COR-L47 (cell line): Measurements from ENCODE around the gene TMC7.
"Not testable (repeated sequence)": the region's sequence is repeated elsewhere in the genome, so short reads cannot be mapped to it uniquely, and the experiment has no call there.

ENCODE experiments used
- DNase-seq: peaks from one replicate; lab custom pipeline; 2025; lab: John Stamatoyannopoulos, UW

The TMC7 gene

DNA sequence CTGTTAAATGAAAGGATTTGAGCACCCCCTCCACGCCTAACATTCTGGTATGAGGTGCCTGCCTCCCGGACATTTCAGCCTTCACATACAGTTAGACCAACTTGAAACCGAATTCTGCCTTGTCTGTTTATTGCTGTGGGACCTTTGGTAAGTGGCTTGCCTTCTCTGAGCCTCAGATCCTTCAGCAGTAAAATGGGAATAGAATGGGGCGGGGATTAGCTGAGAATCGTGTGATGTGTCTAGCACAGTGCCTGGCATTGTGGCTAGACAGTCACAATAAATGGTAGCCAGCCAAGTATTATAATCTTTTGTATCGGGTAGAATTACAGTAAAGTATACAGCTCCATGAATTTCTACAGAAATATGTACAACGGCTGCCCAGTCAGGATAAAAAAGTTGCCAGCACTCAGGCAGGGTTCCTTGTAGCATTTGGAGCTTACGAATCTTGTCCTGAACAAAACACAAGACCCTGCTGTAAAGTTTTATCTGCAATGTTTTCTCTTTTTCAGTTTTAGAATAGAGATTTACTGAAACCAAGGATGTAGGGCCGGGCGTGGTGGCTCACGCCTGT is 786 bp downstream of the TMC7 start:
- no peak for DNase-seq

DNA sequence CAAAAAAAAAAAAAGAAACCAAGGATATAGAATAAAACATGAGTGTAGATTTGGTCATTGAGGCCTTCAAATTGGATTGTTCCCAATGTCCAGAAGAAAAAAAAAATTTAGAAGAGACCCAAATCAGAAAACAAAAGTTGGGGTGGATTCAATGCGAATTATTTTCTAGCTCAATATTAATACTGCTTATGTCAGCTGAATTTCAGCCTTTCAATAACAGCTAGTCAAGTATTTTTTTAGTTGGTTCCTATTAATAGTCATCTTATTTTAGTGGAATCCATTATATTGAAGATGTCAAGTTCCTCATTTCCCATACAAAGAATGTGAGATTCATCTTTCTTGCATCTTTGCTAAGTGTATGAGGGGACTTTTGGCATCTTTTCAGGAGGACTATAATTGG is 1.5 kb downstream of the TMC7 start:
- DNase-seq, result not testable (repeated sequence)

DNA sequence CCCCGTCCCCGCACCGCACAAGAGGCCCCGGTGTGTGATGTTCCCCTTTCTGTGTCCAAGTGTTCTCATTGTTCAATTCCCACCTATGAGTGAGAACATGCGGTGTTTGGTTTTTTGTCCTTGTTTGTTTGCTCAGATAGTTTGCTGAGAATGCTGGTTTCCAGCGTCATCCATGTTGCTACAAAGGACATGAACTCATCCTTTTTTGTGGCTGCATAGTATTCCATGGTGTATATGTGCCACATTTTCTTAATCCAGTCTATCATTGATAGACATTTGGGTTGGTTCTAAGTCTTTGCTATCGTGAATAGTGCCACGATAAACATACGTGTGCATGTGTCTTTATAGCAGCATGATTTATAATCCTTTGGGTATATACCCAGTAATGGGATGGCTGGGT is 8.0 kb downstream of the TMC7 start:
- DNase-seq, result not testable (repeated sequence)

DNA sequence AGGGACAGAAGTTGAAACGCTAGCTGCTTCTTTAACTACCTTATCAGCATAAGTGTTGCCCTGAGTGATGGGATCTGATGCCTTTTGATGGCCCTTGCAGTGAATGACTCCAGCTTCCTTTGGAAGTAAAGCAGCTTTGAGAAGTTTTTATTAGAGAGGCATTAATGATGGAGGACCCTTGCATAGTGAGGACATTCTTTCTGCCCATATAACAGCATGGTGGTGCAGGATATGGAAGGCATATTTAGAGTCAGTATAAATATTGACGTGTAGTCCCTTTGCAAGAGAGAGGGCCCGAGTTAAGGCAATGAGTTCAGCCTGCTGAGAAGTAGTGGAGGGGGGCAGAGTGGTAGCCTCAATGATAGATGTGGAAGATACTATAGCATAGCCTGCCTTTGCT is 9.8 kb downstream of the TMC7 start:
- not testable (repeated sequence) for DNase-seq

DNA sequence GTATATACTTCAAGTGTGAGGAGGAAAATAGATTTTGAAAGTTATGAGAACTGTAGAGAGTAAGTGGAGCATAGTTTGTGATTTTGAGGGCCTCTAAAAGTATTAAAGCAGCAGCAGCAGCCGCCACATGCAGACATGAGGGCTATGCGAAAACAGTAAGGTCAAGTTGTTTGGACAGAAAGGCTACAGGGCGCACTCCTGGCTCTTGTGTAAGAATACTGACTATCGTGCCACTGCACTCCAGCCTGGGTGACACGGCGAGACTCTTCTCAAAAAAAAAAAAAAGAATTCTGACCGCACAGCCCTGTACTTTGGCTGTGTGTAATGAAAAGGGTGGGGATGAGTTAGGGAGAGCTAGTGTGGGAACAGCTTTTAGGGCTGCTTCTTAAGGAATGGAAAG is 10.4 kb downstream of the TMC7 start:
- DNase-seq, result not testable (repeated sequence)

DNA sequence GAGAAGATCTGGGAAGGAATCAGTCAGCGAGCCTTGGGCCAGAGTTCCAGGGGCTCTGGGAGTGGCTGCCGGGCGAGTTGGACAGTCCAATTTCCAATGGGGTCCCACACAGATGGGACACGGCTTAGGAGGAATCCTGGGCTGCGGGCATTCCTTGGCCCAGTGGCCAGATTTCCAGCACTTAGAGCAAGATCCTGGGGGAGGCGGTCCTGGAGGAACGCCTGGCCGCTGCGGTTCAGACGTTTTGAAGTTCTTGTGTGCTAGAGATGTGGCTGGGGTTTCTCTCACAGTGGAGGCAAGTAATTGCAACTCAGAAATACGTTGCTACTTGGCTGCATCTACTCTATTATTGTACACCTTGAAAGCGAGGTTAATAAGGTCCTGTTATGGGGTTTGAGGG is 11.7 kb downstream of the TMC7 start:
- not testable (repeated sequence) for DNase-seq

DNA sequence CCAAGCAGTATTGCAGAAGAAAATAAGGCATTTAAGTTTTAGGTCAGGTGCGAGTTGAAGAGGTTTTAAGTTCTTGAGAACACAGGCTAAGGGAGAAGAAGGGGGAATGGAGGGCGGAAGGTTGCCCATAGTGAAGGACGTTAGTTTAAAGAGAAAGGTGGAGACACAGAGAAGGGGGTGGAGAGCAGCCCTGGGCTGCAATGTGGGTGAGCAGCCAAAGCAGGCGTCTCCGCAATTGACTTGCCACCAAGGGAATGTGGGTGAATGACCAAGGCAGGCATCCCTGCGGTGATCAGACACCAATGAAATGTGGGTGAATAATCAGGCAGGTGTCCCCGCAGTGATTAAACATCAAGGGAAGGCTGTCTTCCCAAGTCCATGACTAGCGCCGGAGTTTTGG is 12.8 kb downstream of the TMC7 start:
- DNase-seq, result not testable (repeated sequence)

DNA sequence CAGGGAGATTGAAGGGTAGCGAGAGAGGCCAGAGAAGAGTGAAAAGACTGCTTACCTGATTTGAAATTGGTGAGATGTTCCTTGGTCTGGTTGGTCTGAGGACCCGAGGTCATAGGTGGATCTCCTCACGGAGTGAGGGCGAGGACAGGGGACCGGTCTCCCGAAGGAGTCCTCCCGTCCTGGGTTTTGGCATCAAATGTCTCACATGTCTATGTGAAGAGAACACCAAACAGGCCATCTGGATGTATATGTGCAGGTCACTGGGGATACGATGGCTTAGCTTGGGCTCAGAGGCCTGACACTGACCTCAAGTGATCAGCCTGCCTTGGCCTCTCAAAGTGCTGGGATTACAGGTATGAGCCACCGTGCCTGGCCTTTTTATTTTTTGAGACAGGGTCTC is 13.3 kb downstream of the TMC7 start:
- not testable (repeated sequence) for DNase-seq

DNA sequence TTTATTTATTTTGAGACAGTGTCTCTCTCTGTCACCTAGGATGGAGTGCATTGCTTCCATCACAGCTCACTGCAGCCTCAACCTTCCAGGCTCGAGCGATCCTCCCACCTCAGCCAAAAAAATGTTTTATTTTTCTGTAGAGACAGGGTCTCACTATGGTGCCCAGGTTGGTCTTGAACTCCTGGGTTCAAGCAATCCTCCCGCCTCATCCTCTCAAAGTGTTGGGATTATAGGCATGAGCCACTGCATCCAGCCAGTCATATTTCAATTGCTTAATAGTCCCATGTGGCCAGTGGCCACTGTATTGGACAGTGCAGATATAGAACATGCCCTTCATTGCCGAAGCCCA is 15.3 kb downstream of the TMC7 start:
- DNase-seq, result no peak

DNA sequence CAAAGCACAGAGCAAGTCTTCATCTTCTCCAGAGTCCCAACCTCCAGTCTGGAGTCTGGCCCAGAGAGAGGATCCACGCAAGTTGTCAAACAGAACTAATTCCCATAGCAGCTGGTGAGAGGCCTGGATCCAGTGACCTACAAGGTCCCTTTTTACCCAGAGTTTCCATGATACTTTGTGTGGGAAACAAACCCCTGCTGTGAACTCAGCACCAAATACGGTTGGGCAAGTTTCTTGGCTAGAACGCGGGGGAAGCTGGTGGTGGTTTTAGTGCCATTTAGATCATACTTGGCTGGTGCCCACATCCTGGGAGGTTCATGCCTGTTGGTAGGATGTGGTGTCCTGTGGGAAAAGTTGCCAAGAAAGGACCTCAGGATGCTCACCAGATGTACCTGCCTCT is 18.1 kb downstream of the TMC7 start:
- no peak for DNase-seq

DNA sequence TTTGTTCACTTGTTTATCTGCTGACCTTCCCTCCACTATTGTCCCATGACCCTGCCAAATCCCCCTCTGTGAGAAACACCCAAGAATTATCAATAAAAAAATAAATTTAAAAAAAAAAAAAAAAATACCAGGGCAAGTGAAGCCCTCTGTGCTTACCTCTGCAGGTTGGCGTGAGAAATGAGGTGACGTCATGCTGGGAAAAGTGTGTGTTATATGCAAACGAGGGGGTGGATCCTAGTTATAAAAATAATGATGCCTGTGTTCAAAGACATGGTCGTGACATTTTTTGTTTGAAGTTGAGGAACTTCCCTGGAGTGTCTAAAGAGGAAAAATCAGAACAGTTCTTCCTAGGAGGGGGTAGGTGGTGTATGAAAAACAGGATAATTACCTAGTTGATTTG is 20.2 kb downstream of the TMC7 start:
- no peak for DNase-seq

DNA sequence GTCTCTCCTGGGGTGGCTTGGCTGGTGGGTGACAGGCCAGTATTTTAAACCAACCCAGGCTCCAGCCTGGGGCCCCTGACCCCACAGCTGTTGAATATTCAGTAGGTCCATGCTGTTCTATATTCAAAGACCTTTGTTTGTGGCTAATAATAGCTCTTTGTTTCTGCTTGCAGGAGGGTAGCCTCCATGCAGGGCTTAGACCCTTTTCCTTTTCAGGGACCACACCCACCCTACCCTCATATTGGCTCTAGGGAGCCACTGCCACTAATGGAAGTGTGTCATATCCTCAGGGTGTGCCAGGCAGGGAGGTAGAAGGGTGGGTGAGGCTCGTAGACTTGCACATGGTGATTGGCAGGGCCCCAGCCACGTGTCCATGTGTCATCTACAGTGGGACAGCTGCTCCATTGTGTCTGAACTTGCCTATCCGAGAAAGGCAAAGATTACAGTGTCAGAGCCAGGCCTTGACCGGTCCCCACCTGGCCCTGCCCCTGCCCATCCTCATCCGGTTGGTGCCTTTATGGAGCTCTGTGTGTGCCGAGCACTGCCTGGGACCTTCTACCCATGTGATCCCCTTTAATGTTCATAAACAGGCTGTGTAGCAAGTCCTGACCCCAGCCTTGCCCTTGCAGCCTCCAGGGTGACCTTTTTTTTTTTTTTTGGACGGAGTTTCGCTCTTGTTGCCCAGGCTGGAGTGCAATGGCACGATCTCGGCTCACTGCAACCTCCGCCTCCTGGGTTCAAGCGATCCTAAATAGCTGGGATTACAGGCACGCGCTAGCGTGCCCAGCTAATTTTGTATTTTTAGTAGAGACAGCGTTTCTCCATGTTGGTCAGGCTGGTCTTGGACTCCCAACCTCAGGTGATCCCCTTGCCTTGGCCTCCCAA is 22.1 kb downstream of the TMC7 start:
- no peak for DNase-seq

DNA sequence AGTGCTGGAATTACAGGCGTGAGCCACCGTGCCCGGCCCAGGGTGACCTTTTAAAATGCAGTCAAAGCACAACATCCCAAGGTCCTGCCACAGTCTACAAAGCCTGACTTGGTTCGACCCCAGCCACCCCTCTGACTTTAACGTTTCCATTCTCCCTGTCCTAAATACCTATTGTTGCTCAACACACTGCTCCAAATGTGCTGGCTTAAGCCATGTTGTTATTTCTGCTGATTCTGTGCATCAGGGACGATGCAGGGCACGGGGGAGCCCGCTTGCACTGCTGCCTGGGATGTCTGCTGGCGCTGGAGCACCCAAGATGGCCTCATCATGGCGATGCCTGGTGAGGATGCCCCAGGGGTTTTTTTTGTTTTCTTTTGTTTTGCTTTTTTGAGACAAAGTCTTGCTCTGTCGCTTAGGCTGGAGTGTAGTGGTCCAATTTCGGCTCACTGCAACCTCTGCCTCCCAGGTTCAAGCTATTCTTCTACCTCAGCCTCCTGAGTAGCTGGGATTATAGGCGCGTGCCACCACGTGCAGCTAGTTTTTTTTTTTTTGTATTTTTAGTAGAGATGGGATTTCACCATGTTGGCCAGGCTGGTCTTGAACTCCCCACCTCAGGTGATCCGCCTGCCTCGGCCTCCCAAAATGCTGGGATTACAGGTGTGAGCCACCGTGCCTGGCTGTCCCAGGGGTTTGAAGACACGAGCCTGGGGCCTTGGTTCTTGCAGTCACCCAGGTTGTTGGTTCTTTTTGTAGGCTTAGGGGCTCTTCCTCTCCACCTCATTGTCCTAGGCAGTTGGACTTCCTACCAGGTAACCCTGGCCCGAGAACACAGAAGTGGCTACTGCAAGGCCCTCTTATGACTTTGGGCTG is 22.9 kb downstream of the TMC7 start:
- no peak for DNase-seq

DNA sequence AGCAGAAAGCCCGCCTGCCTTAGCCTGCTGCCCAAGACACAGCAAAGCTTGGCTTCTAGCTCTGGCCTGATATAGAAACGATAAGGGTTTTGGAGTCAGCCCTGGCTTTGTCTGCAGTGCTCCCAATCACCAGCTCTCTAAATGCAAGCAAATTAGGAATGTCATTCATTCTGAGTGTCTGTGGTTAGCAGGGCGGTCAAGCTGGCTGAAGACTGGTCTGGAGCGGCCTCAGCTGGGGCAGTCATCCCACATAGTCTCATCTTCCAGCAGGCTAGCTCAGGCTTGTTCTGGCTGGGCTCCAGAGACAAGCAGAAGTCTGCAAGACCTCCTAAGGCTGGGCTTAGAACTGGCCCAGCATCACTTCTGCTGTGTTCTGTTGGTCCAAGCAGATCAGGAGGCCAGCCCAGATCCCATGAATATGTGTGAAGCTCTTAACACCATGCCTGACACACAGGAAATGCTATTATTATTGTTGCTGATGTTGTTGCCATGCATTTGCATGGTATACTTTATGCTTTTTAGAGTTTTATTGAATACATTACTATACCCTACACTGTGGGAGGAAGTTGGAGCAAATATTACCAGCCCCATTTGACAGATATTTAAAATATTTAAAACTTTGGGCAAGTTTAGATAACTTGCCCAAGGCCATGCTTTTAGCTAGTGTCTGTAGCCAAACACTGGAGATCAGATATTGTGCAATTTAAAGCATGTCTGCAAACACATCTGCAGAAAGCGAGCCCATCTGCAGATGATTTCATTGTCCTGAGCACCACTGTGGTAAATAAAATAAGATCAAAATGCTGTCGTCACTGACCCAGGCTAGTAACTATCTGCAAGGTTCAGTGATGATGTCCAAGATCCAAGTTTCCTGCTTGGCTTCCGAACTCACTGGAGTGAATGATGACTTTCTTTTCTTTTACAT is 24.8 kb downstream of the TMC7 start:
- DNase-seq, result no peak

DNA sequence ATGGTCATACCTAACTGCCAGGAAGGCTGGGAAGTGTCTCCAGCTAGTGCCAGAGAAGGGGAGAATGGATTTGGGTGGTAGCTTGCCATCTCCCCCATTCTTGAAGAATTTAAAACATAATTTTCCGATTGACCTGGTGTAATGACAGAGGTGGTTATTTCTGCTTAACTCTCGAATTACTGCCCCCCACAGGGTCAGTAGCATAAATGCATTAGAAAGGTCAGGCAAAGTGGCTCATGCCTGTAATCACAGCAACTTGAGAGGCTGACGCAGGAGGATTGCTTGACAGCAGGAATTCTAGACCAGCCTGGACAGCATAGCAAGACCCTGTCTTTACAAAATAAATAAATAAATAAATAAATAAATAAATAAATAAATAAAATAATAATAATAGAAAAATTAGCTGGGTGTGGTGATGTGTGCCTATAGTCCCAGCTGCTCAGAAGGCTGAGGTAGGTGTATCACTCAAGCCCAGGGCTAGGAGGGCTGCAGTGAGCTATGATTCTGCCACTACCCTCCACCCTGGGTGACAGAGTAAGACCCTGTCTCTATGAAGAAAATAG is 27.5 kb downstream of the TMC7 start:
- DNase-seq, result no peak

DNA sequence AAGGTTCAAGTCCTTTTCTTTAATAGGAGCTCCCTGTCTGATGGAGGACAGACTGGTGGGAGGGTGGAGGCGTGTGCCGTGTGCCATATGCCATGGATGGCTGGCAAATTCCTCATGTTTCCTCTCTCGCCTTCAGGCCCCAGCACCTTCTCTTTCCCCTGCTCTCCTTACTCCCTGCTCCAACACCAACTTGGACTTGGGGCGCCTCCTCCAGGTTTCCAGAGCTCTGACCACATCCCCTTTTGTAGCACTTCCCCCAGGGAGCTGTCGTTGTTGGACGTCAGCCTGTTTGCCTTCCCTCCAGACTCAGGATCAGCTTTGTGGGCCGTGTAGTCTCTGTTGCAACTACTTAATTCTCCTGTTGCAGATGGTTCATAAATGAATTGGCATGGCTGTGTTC is 30.7 kb downstream of the TMC7 start:
- no peak for DNase-seq

DNA sequence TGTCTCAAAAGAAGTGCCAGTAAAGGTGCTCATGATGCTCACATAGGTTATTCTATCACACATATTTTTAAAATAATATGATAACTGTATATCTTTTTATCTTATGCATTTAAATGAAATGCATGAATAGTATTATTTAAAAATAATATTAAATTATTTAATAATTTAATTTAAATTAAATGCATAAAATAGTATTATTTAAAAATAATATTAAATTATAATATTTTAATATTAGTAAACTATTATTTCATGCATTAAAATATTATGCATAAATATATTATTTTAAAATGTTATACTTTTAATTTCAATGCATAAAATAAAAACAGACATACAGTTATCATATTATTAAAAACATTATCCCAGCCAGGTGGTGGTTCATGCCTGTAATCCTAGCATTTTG is 33.4 kb downstream of the TMC7 start:
- no peak for DNase-seq

DNA sequence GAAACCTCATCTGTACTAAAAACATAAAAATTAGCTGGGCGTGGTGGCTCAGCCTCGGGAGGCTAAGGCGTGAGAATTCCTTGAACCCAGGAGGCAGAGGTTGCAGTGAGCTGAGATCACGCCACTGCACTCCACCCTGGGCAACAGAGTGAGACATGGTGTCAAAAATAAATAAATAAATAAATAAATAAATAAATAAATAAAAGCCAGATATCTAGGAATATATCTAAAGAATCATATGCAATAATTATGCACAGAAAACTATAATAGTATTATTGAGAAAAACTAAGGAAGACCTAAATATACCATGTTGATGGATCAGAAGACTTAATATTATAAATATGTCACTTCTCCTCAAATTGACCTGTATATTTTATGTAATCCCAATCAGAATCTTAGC is 37.0 kb downstream of the TMC7 start:
- DNase-seq, result no peak

DNA sequence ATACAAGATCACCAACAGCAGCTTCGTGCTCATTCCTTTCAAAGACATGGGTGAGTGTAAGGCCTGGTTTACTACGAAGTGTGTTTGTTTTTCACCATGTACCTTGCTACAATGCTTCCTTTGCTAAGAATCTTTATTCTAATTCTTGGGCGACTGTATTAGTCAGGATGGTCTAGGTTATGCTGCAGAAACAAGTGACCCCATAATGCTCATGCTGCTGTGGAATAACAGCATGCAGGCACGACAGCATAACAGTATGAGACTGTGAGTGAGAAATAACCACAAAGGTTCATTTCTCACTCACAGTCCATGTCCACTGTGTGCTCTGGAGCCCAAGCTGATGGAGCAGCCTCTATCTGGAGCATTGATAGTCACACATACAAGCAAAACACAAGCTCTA is 38.0 kb downstream of the TMC7 start:
- no peak for DNase-seq

DNA sequence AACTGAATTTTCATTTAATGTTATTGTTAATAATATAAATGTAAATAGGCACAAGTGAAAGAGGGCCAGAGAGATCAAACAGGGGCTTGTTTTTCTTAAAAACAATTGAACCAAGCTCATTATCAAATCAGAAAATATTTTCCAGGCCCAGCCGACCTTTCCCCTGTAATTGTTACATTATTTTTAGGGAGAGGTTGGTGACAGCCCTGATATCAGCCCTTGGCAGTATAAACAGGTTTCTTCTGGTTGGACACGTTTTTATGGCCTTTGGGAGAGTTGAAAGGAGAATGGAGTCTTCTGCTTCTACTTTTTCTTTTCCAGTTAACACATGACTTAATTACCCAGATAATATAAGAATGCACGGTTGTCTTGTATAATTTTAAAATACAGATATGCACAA is 43.7 kb downstream of the TMC7 start:
- DNase-seq, result no peak

DNA sequence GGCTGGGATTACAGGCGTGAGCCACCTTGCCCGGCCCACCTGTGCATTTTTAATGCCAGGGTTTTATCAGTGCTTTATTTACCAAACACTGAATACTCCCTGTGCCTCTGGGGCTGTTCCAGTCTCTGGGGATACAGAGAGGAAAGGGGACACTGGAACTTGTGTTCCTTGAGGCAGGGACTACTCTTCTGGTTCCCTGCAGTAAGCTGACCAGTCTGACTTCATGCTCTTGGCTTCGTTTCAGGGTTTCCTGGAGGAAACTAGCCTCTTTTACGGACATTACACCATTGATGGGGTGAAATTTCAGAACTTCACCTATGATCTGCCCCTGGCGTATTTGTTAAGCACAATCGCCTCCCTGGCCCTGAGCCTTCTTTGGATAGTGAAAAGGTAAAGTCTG is 46.2 kb downstream of the TMC7 start:
- DNase-seq, result no peak

DNA sequence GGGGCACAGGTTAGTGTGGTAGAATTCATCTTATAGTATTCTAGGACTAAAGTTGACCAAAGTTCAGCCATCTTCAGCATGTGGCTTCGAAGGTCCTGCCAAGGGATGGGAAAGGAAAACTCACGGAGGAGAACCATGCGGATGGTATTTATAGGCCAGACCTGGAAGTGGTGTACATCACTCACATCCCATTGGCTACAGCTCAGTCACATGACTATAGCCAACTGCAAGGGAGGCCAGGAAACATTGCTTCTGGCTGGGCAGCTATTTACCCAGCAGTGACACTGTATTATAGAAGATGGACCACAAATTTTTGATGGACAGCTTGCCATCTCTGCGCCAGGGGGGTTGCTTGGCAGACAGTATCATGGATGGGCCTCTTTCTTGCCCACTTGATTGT is 48.0 kb downstream of the TMC7 start:
- no peak for DNase-seq
